ENCODE results near the gene SMOC1. TPM values are rescaled to one million over a fixed set of nuclear protein-coding genes. Genes with fewer than 3 reads are reported as not detected.

The SMOC1 gene
- total RNA-seq, 1 experiment from 2014 or later, result not detected

GRCh38 chr14:69989622-69990021, 110.4 kb downstream of the SMOC1 start:
- ATAC-seq (no peak), DNase-seq (no peak)
- CTCF ChIA-PET, result no interaction called here
- intact Hi-C loops (cut with micrococcal nuclease), result no loop called here
- POLR2A ChIA-PET (ENCODE audit: unreplicated experiment), result no interaction called here
- Histone ChIP-seq H3K4me3 (ENCODE audit: low read length) (no peak overlapping the region), H4K20me1 (ENCODE audit: low read length) (no peaks in the 10 kb centered on the region), H3K4me2 (ENCODE audit: low read length) (no peak overlapping the region), H3K9me2 (replicated peaks; ENCODE audit: low read length) (no peaks in the 10 kb centered on the region), H3K36me3 (ENCODE audit: low read depth, low read length) (no peaks in the 10 kb centered on the region), H3F3A (ENCODE audit: low read length, unreplicated experiment) (no peaks in the 10 kb centered on the region), H3K4me1 (ENCODE audit: insufficient read depth, low read length) (no peaks in the 10 kb centered on the region), H3K9ac (ENCODE audit: low read length) (no peak overlapping the region), H3K27ac (ENCODE audit: low read length) (no peak overlapping the region), H3K79me2 (ENCODE audit: low read length) (no peaks in the 10 kb centered on the region), H3K27me3 (ENCODE audit: low read length) (peaks cover 97% of the 10 kb centered on the region), H2AFZ (ENCODE audit: low read length) (no peak overlapping the region), H3K9me3 (ENCODE audit: low read length) (no peaks in the 10 kb centered on the region)
- TF ChIP-seq CTCF (conservative IDR thresholded peaks at IDR 0.05; ENCODE audit: low read depth, low read length), result no peak
- no peak for TF ChIP-seq EZH2 (IDR thresholded peaks at IDR 0.05; ENCODE audit: low read length, unreplicated experiment)
- no peak for TF ChIP-seq EZH2phosphoT487 (IDR thresholded peaks at IDR 0.05; ENCODE audit: borderline replicate concordance, low read length)
- no TSS peak for BruUV-seq (replicated peaks)

GRCh38 chr14:69990323-69990722, 111.1 kb downstream of the SMOC1 start:
- ChIA-PET CTCF (no interaction called here), POLR2A (ENCODE audit: unreplicated experiment) (no interaction called here)
- TF ChIP-seq CTCF (conservative IDR thresholded peaks at IDR 0.05; ENCODE audit: low read depth, low read length), result no peak
- no peak for TF ChIP-seq EZH2phosphoT487 (IDR thresholded peaks at IDR 0.05; ENCODE audit: borderline replicate concordance, low read length)
- no peak for TF ChIP-seq EZH2 (IDR thresholded peaks at IDR 0.05; ENCODE audit: low read length, unreplicated experiment)
- Histone ChIP-seq H3K4me1 (ENCODE audit: insufficient read depth, low read length) (no peaks in the 10 kb centered on the region), H3F3A (ENCODE audit: low read length, unreplicated experiment) (no peaks in the 10 kb centered on the region), H4K20me1 (ENCODE audit: low read length) (no peaks in the 10 kb centered on the region), H3K9ac (ENCODE audit: low read length) (no peak overlapping the region), H3K27me3 (ENCODE audit: low read length) (peaks cover 97% of the 10 kb centered on the region), H3K79me2 (ENCODE audit: low read length) (no peaks in the 10 kb centered on the region), H3K27ac (ENCODE audit: low read length) (no peak overlapping the region), H3K36me3 (ENCODE audit: low read depth, low read length) (no peaks in the 10 kb centered on the region), H3K9me2 (replicated peaks; ENCODE audit: low read length) (no peaks in the 10 kb centered on the region), H2AFZ (ENCODE audit: low read length) (no peak overlapping the region), H3K4me3 (ENCODE audit: low read length) (no peak overlapping the region), H3K9me3 (ENCODE audit: low read length) (no peaks in the 10 kb centered on the region), H3K4me2 (ENCODE audit: low read length) (no peak overlapping the region)
- ATAC-seq (no peak), DNase-seq (no peak)
- BruUV-seq (replicated peaks), result no TSS peak
- intact Hi-C loops (cut with micrococcal nuclease), result no loop called here

- TF ChIP-seq CTCF (conservative IDR thresholded peaks at IDR 0.05; ENCODE audit: low read depth, low read length) (no peak), EZH2phosphoT487 (IDR thresholded peaks at IDR 0.05; ENCODE audit: borderline replicate concordance, low read length) (no peak), EZH2 (IDR thresholded peaks at IDR 0.05; ENCODE audit: low read length, unreplicated experiment) (no peak)
- intact Hi-C loops (cut with micrococcal nuclease), result no loop called here
- CTCF ChIA-PET, result no interaction called here
- Histone ChIP-seq H2AFZ (ENCODE audit: low read length) (no peak overlapping the region), H3K9me3 (ENCODE audit: low read length) (no peaks in the 10 kb centered on the region), H3K27me3 (ENCODE audit: low read length) (peaks cover 90% of the 10 kb centered on the region), H3K9ac (ENCODE audit: low read length) (no peak overlapping the region), H3F3A (ENCODE audit: low read length, unreplicated experiment) (no peaks in the 10 kb centered on the region), H3K79me2 (ENCODE audit: low read length) (no peaks in the 10 kb centered on the region), H3K4me3 (ENCODE audit: low read length) (no peak overlapping the region), H3K27ac (ENCODE audit: low read length) (no peak overlapping the region), H3K4me1 (ENCODE audit: insufficient read depth, low read length) (no peaks in the 10 kb centered on the region), H3K36me3 (ENCODE audit: low read depth, low read length) (no peaks in the 10 kb centered on the region), H3K9me2 (replicated peaks; ENCODE audit: low read length) (no peaks in the 10 kb centered on the region), H4K20me1 (ENCODE audit: low read length) (no peaks in the 10 kb centered on the region), H3K4me2 (ENCODE audit: low read length) (no peak overlapping the region)
- POLR2A ChIA-PET (ENCODE audit: unreplicated experiment), result no interaction called here
- BruUV-seq (replicated peaks), result no TSS peak
- DNase-seq, result no peak
- ATAC-seq, result no peak
Measured at GRCh38 chr14:69991422-69991821, 112.2 kb downstream of the SMOC1 start.

Data from PC-3 (cell line).